ENCODE data around the gene PHACTR1.
"Not testable (repeated sequence)": the region's sequence is repeated elsewhere in the genome, so short reads cannot be mapped to it uniquely, and the experiment has no call there.

PHACTR1 gene

GRCh38 chr6:12716298-12716916 is at the start of gene PHACTR1:
TSS of gene PHACTR1 (plus strand) at chr6:12716767.
- peak; percentile 18 for DNase-seq (ENCODE audit: low spot score)

- DNase-seq (ENCODE audit: low spot score) = no peak
Observed at GRCh38 chr6:12666886-12667285, 49.7 kb upstream of the PHACTR1 start.

GRCh38 chr6:12675931-12676330 is 40.6 kb upstream of the PHACTR1 start:
- DNase-seq (ENCODE audit: low spot score) = no peak

GRCh38 chr6:12679341-12679740 is 37.2 kb upstream of the PHACTR1 start:
- no peak for DNase-seq (ENCODE audit: low spot score)

- no peak for DNase-seq (ENCODE audit: low spot score)
Observed at GRCh38 chr6:12693122-12693521, 23.4 kb upstream of the PHACTR1 start.

GRCh38 chr6:12698298-12698697 is 18.3 kb upstream of the PHACTR1 start:
- no peak for DNase-seq (ENCODE audit: low spot score)

GRCh38 chr6:12704946-12705345 is 11.6 kb upstream of the PHACTR1 start:
- DNase-seq (ENCODE audit: low spot score) = no peak

GRCh38 chr6:12709116-12709515 is 7.5 kb upstream of the PHACTR1 start:
- DNase-seq (ENCODE audit: low spot score) = no peak

GRCh38 chr6:12709556-12710232 is 6.9 kb upstream of the PHACTR1 start:
- no peak for DNase-seq (ENCODE audit: low spot score)

GRCh38 chr6:12710921-12711320 is 5.6 kb upstream of the PHACTR1 start:
- DNase-seq (ENCODE audit: low spot score) = no peak

- no peak for DNase-seq (ENCODE audit: low spot score)
Observed at GRCh38 chr6:12714022-12714421, 2.5 kb upstream of the PHACTR1 start.

GRCh38 chr6:12715437-12715836 is 1.1 kb upstream of the PHACTR1 start:
- DNase-seq (ENCODE audit: low spot score) = no peak

GRCh38 chr6:12717356-12717755 is 789 bp downstream of the PHACTR1 start:
- peak; percentile 28 for DNase-seq (ENCODE audit: low spot score)

- DNase-seq (ENCODE audit: low spot score) = no peak
Observed at GRCh38 chr6:12718015-12718414, 1.4 kb downstream of the PHACTR1 start.

- DNase-seq (ENCODE audit: low spot score) = no peak
Observed at GRCh38 chr6:12719017-12719416, 2.5 kb downstream of the PHACTR1 start.

GRCh38 chr6:12720310-12720709 is 3.7 kb downstream of the PHACTR1 start:
- DNase-seq (ENCODE audit: low spot score) = no peak

- no peak for DNase-seq (ENCODE audit: low spot score)
Observed at GRCh38 chr6:12725263-12725662, 8.7 kb downstream of the PHACTR1 start.

- no peak for DNase-seq (ENCODE audit: low spot score)
Observed at GRCh38 chr6:12729467-12729866, 12.9 kb downstream of the PHACTR1 start.

- DNase-seq (ENCODE audit: low spot score) = not testable (repeated sequence)
Observed at GRCh38 chr6:12730809-12731208, 14.2 kb downstream of the PHACTR1 start.

- DNase-seq (ENCODE audit: low spot score) = no peak
Observed at GRCh38 chr6:12733876-12734275, 17.3 kb downstream of the PHACTR1 start.

GRCh38 chr6:12735786-12736185 is 19.2 kb downstream of the PHACTR1 start:
- no peak for DNase-seq (ENCODE audit: low spot score)

GRCh38 chr6:12748411-12748810 is 31.8 kb downstream of the PHACTR1 start:
- no peak for DNase-seq (ENCODE audit: low spot score)

- peak; percentile 53 for DNase-seq (ENCODE audit: low spot score)
Observed at GRCh38 chr6:12748815-12749521, 32.4 kb downstream of the PHACTR1 start.
